HEK293 (cell line): ENCODE results near the gene NPTN.

Source experiments
- GFI1B ChIP-seq: fragments of 450-650 bp; formaldehyde crosslinking; IDR thresholded peaks from 2 replicates; pipeline ENCODE4 v1.5.1; 2016; ENCODE audit warnings: missing biosample characterization, missing genetic modification characterization
- GLIS1 ChIP-seq: fragments of 450-650 bp; formaldehyde crosslinking; IDR thresholded peaks from 2 replicates; pipeline ENCODE4 v1.5.1; 2016; ENCODE audit warnings: missing biosample characterization, missing genetic modification characterization
- GLIS2 ChIP-seq: fragments of 450-650 bp; formaldehyde crosslinking; IDR thresholded peaks from 2 replicates; pipeline ENCODE4 v1.5.1; 2016; ENCODE audit warnings: missing biosample characterization, missing genetic modification characterization
- KLF1 ChIP-seq: fragments of 450-650 bp; formaldehyde crosslinking; IDR thresholded peaks from 2 replicates; pipeline ENCODE4 v1.5.1; 2016; ENCODE audit warnings: missing biosample characterization, missing genetic modification characterization
- KLF10 ChIP-seq: fragments of 450-650 bp; IDR thresholded peaks from 2 replicates; pipeline ENCODE4 v1.5.1; 2018; ENCODE audit warnings: missing biosample characterization, mild to moderate bottlenecking, missing genetic modification characterization
- KLF8 ChIP-seq: fragments of 450-650 bp; formaldehyde crosslinking; IDR thresholded peaks from 2 replicates; pipeline ENCODE4 v1.5.1; 2016; ENCODE audit warnings: missing biosample characterization, missing genetic modification characterization
- OSR2 ChIP-seq: fragments of 450-650 bp; formaldehyde crosslinking; IDR thresholded peaks from 2 replicates; pipeline ENCODE4 v1.5.1; 2016; ENCODE audit warnings: missing biosample characterization, missing genetic modification characterization
- TRIM28 ChIP-seq: IDR thresholded peaks from 2 replicates; pipeline ENCODE4 v1.6.1; 2011; ENCODE audit warnings: low read length, control low read depth, borderline replicate concordance
- ZIC2 ChIP-seq: fragments of 450-650 bp; formaldehyde crosslinking; IDR thresholded peaks from 2 replicates; pipeline ENCODE4 v1.5.1; 2016; ENCODE audit warnings: missing biosample characterization, missing genetic modification characterization
- ZNF114 ChIP-seq: fragments of 450-650 bp; formaldehyde crosslinking; IDR thresholded peaks from 2 replicates; pipeline ENCODE4 v1.5.0; 2017; ENCODE audit warnings: missing biosample characterization, missing genetic modification characterization
- ZNF133 ChIP-seq: fragments of 450-650 bp; formaldehyde crosslinking; IDR thresholded peaks from 2 replicates; pipeline ENCODE4 v1.5.1; 2016; ENCODE audit warnings: missing biosample characterization, missing genetic modification characterization
- ZNF155 ChIP-seq: fragments of 450-650 bp; formaldehyde crosslinking; IDR thresholded peaks from 2 replicates; pipeline ENCODE4 v1.5.1; 2016; ENCODE audit warnings: missing biosample characterization, missing genetic modification characterization
- ZNF2 ChIP-seq: fragments of 450-650 bp; formaldehyde crosslinking; IDR thresholded peaks from 2 replicates; pipeline ENCODE4 v1.5.1; 2016; ENCODE audit warnings: missing biosample characterization, missing genetic modification characterization
- ZNF549 ChIP-seq: fragments of 450-650 bp; IDR thresholded peaks from 2 replicates; pipeline ENCODE4 v1.5.1; 2018; ENCODE audit warnings: missing biosample characterization, missing genetic modification characterization, mild to moderate bottlenecking, inconsistent platforms, moderate library complexity
- ZNF561 ChIP-seq: fragments of 450-650 bp; IDR thresholded peaks from 2 replicates; pipeline ENCODE4 v1.5.1; 2018; ENCODE audit warnings: missing biosample characterization, missing genetic modification characterization, borderline replicate concordance
- ZNF600 ChIP-seq: fragments of 450-650 bp; formaldehyde crosslinking; IDR thresholded peaks from 2 replicates; pipeline ENCODE4 v1.5.1; 2016; ENCODE audit warnings: missing biosample characterization, missing genetic modification characterization
- ZNF621 ChIP-seq: fragments of 450-650 bp; formaldehyde crosslinking; IDR thresholded peaks from 2 replicates; pipeline ENCODE4 v1.5.1; 2017; ENCODE audit warnings: missing biosample characterization, missing genetic modification characterization
- ZNF660 ChIP-seq: fragments of 450-650 bp; IDR thresholded peaks from 2 replicates; pipeline ENCODE4 v1.5.1; 2018; ENCODE audit warnings: missing biosample characterization, mild to moderate bottlenecking, missing genetic modification characterization
- ZNF670 ChIP-seq: fragments of 450-650 bp; formaldehyde crosslinking; IDR thresholded peaks from 2 replicates; pipeline ENCODE4 v1.5.1; 2016; ENCODE audit warnings: missing biosample characterization, missing genetic modification characterization, low read depth
- ZNF677 ChIP-seq: fragments of 450-650 bp; IDR thresholded peaks from 2 replicates; pipeline ENCODE4 v1.5.0; 2018; ENCODE audit warnings: missing biosample characterization, mild to moderate bottlenecking, missing genetic modification characterization, moderate library complexity
- ZNF747 ChIP-seq: fragments of 450-650 bp; formaldehyde crosslinking; IDR thresholded peaks from 2 replicates; pipeline ENCODE4 v1.5.1; 2016; ENCODE audit warnings: missing biosample characterization, missing genetic modification characterization
- ZNF830 ChIP-seq: fragments of 450-650 bp; IDR thresholded peaks from 2 replicates; pipeline ENCODE4 v1.5.0; 2018; ENCODE audit warnings: missing biosample characterization, missing genetic modification characterization, low read depth, mild to moderate bottlenecking, moderate library complexity
- TF ChIP-seq, protein P1 (sequence below): fragments of 450-650 bp; formaldehyde crosslinking; IDR thresholded peaks from 2 replicates; pipeline ENCODE4 v1.5.1; 2016; ENCODE audit warnings: missing biosample characterization, missing genetic modification characterization
- TF ChIP-seq, protein P2 (sequence below): fragments of 450-650 bp; formaldehyde crosslinking; optimal IDR thresholded peaks from 2 replicates; pipeline ENCODE3; 2016; ENCODE audit warnings: missing biosample characterization, mild to moderate bottlenecking, missing genetic modification characterization
- TF ChIP-seq, protein P3 (sequence below): fragments of 450-650 bp; formaldehyde crosslinking; IDR thresholded peaks from 2 replicates; pipeline ENCODE4 v1.5.1; 2016; ENCODE audit warnings: missing biosample characterization, missing genetic modification characterization
- TF ChIP-seq, protein P4 (sequence below): fragments of 450-650 bp; formaldehyde crosslinking; IDR thresholded peaks from 2 replicates; pipeline ENCODE4 v1.5.1; 2017; ENCODE audit warnings: missing biosample characterization, missing genetic modification characterization
- TF ChIP-seq, protein P5 (sequence below): fragments of 450-650 bp; formaldehyde crosslinking; IDR thresholded peaks from 2 replicates; pipeline ENCODE4 v1.5.1; 2016; ENCODE audit warnings: missing biosample characterization, missing genetic modification characterization
- TF ChIP-seq, protein P6 (sequence below): fragments of 450-650 bp; IDR thresholded peaks from 2 replicates; pipeline ENCODE4 v1.5.1; 2018; ENCODE audit warnings: missing biosample characterization, mild to moderate bottlenecking, missing genetic modification characterization

NPTN gene

DNA sequence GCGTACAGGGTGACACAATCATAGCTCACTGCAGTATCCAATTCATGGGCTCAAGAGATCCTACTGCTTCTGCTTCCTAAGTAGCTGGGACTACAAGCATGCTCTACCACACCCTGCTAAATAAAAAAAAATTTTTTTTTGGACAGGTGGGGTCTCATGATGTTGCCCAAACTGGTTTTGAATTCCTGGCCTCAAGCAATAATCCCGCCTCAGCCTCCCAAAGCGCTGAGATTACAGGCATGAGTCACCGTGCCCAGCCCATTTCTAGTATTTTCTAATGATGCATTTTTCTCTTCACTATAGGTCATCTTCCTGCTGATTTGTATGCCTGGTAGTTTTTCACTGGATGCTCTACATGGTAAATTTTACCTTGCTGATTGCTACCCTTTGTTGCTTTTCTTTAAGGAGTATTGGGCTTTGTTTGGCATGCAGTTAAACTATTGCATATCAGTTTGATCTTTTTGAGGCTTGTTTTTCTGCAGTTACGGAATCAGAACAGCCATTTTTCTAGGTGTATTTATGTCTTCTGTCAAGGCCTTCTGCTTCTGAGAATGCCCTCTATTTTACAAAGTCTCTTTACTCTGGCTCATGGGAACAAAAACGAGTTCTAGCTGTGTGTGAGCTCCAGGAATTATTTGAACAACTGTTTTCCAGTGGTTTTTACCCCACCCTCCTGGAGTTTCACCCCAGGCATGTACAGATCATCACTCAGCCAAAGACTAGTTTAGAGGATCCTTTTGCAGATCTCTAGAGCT lies 14.2 kb upstream of the NPTN start (continued):
- TF ChIP-seq, protein P1, sequence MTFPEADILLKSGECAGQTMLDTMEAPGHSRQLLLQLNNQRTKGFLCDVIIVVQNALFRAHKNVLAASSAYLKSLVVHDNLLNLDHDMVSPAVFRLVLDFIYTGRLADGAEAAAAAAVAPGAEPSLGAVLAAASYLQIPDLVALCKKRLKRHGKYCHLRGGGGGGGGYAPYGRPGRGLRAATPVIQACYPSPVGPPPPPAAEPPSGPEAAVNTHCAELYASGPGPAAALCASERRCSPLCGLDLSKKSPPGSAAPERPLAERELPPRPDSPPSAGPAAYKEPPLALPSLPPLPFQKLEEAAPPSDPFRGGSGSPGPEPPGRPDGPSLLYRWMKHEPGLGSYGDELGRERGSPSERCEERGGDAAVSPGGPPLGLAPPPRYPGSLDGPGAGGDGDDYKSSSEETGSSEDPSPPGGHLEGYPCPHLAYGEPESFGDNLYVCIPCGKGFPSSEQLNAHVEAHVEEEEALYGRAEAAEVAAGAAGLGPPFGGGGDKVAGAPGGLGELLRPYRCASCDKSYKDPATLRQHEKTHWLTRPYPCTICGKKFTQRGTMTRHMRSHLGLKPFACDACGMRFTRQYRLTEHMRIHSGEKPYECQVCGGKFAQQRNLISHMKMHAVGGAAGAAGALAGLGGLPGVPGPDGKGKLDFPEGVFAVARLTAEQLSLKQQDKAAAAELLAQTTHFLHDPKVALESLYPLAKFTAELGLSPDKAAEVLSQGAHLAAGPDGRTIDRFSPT (tag by site-specific recombination): peak; percentile 44; the same call in 1 of the 2 replicates
- TF ChIP-seq, protein P2, sequence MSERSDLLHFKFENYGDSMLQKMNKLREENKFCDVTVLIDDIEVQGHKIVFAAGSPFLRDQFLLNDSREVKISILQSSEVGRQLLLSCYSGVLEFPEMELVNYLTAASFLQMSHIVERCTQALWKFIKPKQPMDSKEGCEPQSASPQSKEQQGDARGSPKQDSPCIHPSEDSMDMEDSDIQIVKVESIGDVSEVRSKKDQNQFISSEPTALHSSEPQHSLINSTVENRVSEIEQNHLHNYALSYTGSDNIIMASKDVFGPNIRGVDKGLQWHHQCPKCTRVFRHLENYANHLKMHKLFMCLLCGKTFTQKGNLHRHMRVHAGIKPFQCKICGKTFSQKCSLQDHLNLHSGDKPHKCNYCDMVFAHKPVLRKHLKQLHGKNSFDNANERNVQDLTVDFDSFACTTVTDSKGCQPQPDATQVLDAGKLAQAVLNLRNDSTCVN (tag by site-specific recombination): no peak
- TF ChIP-seq GLIS2 (tag by site-specific recombination) (no peak), ZNF561 (tag by site-specific recombination) (no peak), ZNF114 (tag by site-specific recombination) (no peak), GLIS1 (tag by site-specific recombination) (peak; percentile 88), KLF10 (tag by site-specific recombination) (peak; percentile 63; the same call in 1 of the 2 replicates), ZNF670 (tag by site-specific recombination) (no peak), ZNF133 (tag by site-specific recombination) (no peak), GFI1B (tag by site-specific recombination) (peak; percentile 61), ZNF549 (tag by site-specific recombination) (no peak), ZNF830 (tag by site-specific recombination) (no peak), KLF1 (tag by site-specific recombination) (peak; percentile 91), ZNF2 (tag by site-specific recombination) (no peak), ZNF155 (tag by site-specific recombination) (no peak), ZNF600 (tag by site-specific recombination) (peak; percentile 66; the same call in 1 of the 2 replicates), KLF8 (tag by site-specific recombination) (peak; percentile 68), TRIM28 (peak; percentile 15; the same call in 1 of the 2 replicates), OSR2 (tag by site-specific recombination) (peak; percentile 86), ZNF660 (peak; percentile 41; the same call in 1 of the 2 replicates), ZNF677 (no peak), ZNF621 (tag by site-specific recombination) (no peak), ZIC2 (tag by site-specific recombination) (peak; percentile 97), ZNF747 (no peak)
- TF ChIP-seq, protein P3, sequence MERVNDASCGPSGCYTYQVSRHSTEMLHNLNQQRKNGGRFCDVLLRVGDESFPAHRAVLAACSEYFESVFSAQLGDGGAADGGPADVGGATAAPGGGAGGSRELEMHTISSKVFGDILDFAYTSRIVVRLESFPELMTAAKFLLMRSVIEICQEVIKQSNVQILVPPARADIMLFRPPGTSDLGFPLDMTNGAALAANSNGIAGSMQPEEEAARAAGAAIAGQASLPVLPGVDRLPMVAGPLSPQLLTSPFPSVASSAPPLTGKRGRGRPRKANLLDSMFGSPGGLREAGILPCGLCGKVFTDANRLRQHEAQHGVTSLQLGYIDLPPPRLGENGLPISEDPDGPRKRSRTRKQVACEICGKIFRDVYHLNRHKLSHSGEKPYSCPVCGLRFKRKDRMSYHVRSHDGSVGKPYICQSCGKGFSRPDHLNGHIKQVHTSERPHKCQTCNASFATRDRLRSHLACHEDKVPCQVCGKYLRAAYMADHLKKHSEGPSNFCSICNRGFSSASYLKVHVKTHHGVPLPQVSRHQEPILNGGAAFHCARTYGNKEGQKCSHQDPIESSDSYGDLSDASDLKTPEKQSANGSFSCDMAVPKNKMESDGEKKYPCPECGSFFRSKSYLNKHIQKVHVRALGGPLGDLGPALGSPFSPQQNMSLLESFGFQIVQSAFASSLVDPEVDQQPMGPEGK (tag by site-specific recombination): no peak
- TF ChIP-seq, protein P4, sequence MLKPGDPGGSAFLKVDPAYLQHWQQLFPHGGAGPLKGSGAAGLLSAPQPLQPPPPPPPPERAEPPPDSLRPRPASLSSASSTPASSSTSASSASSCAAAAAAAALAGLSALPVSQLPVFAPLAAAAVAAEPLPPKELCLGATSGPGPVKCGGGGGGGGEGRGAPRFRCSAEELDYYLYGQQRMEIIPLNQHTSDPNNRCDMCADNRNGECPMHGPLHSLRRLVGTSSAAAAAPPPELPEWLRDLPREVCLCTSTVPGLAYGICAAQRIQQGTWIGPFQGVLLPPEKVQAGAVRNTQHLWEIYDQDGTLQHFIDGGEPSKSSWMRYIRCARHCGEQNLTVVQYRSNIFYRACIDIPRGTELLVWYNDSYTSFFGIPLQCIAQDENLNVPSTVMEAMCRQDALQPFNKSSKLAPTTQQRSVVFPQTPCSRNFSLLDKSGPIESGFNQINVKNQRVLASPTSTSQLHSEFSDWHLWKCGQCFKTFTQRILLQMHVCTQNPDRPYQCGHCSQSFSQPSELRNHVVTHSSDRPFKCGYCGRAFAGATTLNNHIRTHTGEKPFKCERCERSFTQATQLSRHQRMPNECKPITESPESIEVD (tag by site-specific recombination): peak; percentile 78
- TF ChIP-seq, protein P5, sequence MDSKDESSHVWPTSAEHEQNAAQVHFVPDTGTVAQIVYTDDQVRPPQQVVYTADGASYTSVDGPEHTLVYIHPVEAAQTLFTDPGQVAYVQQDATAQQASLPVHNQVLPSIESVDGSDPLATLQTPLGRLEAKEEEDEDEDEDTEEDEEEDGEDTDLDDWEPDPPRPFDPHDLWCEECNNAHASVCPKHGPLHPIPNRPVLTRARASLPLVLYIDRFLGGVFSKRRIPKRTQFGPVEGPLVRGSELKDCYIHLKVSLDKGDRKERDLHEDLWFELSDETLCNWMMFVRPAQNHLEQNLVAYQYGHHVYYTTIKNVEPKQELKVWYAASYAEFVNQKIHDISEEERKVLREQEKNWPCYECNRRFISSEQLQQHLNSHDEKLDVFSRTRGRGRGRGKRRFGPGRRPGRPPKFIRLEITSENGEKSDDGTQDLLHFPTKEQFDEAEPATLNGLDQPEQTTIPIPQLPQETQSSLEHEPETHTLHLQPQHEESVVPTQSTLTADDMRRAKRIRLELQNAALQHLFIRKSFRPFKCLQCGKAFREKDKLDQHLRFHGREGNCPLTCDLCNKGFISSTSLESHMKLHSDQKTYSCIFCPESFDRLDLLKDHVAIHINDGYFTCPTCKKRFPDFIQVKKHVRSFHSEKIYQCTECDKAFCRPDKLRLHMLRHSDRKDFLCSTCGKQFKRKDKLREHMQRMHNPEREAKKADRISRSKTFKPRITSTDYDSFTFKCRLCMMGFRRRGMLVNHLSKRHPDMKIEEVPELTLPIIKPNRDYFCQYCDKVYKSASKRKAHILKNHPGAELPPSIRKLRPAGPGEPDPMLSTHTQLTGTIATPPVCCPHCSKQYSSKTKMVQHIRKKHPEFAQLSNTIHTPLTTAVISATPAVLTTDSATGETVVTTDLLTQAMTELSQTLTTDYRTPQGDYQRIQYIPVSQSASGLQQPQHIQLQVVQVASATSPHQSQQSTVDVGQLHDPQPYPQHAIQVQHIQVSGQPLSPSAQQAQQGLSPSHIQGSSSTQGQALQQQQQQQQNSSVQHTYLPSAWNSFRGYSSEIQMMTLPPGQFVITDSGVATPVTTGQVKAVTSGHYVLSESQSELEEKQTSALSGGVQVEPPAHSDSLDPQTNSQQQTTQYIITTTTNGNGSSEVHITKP (tag by site-specific recombination): no peak
- TF ChIP-seq, protein P6, sequence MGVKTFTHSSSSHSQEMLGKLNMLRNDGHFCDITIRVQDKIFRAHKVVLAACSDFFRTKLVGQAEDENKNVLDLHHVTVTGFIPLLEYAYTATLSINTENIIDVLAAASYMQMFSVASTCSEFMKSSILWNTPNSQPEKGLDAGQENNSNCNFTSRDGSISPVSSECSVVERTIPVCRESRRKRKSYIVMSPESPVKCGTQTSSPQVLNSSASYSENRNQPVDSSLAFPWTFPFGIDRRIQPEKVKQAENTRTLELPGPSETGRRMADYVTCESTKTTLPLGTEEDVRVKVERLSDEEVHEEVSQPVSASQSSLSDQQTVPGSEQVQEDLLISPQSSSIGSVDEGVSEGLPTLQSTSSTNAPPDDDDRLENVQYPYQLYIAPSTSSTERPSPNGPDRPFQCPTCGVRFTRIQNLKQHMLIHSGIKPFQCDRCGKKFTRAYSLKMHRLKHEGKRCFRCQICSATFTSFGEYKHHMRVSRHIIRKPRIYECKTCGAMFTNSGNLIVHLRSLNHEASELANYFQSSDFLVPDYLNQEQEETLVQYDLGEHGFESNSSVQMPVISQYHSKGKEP (tag by site-specific recombination): peak; percentile 55
